Activated naive CD8-positive, alpha-beta T cell treated with anti-CD3 and anti-CD28 coated beads for 36 hours (primary cell): ENCODE results near the gene NTM. TPM values are rescaled to one million over a fixed set of nuclear protein-coding genes. Genes with fewer than 3 reads are reported as not detected.
"Not testable (repeated sequence)": the region's sequence is repeated elsewhere in the genome, so short reads cannot be mapped to it uniquely, and the experiment has no call there.

Experiments
- DNase-seq: peaks from one replicate; pipeline ENCODE4 v3.0.0; 2021
- H3K27ac Mint-ChIP-seq: one replicate; pipeline ENCODE4 v1.8.0; 2022; ENCODE audit warnings: mild to moderate bottlenecking, moderate library complexity, mixed read lengths
- H3K27me3 Mint-ChIP-seq: one replicate; pipeline ENCODE4 v1.8.0; 2022; ENCODE audit warnings: mild to moderate bottlenecking, mixed read lengths
- H3K36me3 Mint-ChIP-seq: one replicate; pipeline ENCODE4 v1.8.0; 2021; ENCODE audit warnings: mild to moderate bottlenecking, mixed read lengths
- H3K4me1 Mint-ChIP-seq: one replicate; pipeline ENCODE4 v1.8.0; 2021; ENCODE audit warnings: mixed read lengths
- H3K4me3 Mint-ChIP-seq: one replicate; pipeline ENCODE4 v1.8.0; 2022; ENCODE audit warnings: mild to moderate bottlenecking, moderate library complexity, mixed read lengths
- H3K9me3 Mint-ChIP-seq: one replicate; pipeline ENCODE4 v1.8.0; 2022; ENCODE audit warnings: mixed read lengths
- total RNA-seq, 2 experiments: library from RNA; stranded (reverse); gene quantifications; one replicate each; pipeline ENCODE4 v1.2.3, GENCODE V29; 2021

NTM gene
- total RNA-seq, 2 experiments from 2014 or later: not detected

- H3K4me3 Mint-ChIP-seq: no peak overlapping the region
- no peaks in the 10 kb centered on the region for H3K27me3 Mint-ChIP-seq
- H3K4me1 Mint-ChIP-seq: no peaks in the 10 kb centered on the region
- H3K9me3 Mint-ChIP-seq: peaks cover 4% of the 10 kb centered on the region
- DNase-seq: no peak
- H3K27ac Mint-ChIP-seq: no peak overlapping the region
- no peaks in the 10 kb centered on the region for H3K36me3 Mint-ChIP-seq
These were observed 692.1 kb downstream of the NTM start for GRCh38 chr11:132062541-132062940.

GRCh38 chr11:132064987-132065620 is 694.7 kb downstream of the NTM start:
- no peak for DNase-seq
- Mint-ChIP-seq H3K36me3 (no peaks in the 10 kb centered on the region), H3K4me1 (no peaks in the 10 kb centered on the region), H3K27ac (no peak overlapping the region), H3K27me3 (no peaks in the 10 kb centered on the region), H3K4me3 (no peak overlapping the region), H3K9me3 (peaks cover 9% of the 10 kb centered on the region)

- Mint-ChIP-seq H3K36me3 (no peaks in the 10 kb centered on the region), H3K27ac (no peak overlapping the region), H3K4me3 (no peak overlapping the region), H3K27me3 (no peaks in the 10 kb centered on the region), H3K9me3 (peaks cover 9% of the 10 kb centered on the region), H3K4me1 (no peaks in the 10 kb centered on the region)
- no peak for DNase-seq
These were observed 698.1 kb downstream of the NTM start for GRCh38 chr11:132068556-132068955.

GRCh38 chr11:132069593-132069992 is 699.2 kb downstream of the NTM start:
- not testable (repeated sequence) for H3K4me1 Mint-ChIP-seq, H3K27me3 Mint-ChIP-seq, H3K9me3 Mint-ChIP-seq, H3K36me3 Mint-ChIP-seq, DNase-seq, H3K27ac Mint-ChIP-seq, H3K4me3 Mint-ChIP-seq

GRCh38 chr11:132070907-132071306 is 700.5 kb downstream of the NTM start:
- H3K4me1 Mint-ChIP-seq: not testable (repeated sequence)

GRCh38 chr11:132072044-132072857 is 701.8 kb downstream of the NTM start:
- Mint-ChIP-seq H3K4me3 (no peak overlapping the region), H3K27ac (no peak overlapping the region), H3K9me3 (peaks cover 5% of the 10 kb centered on the region), H3K4me1 (no peaks in the 10 kb centered on the region), H3K27me3 (no peaks in the 10 kb centered on the region), H3K36me3 (no peaks in the 10 kb centered on the region)
- no peak for DNase-seq

More at GRCh38 chr11:132070907-132071306, 700.5 kb downstream of the NTM start:
- H3K27me3 Mint-ChIP-seq, H3K4me3 Mint-ChIP-seq, H3K9me3 Mint-ChIP-seq, H3K27ac Mint-ChIP-seq, DNase-seq, H3K36me3 Mint-ChIP-seq: not testable (repeated sequence)

- no peak overlapping the region for H3K4me3 Mint-ChIP-seq
- no peaks in the 10 kb centered on the region for H3K4me1 Mint-ChIP-seq
- H3K27ac Mint-ChIP-seq: no peak overlapping the region
- no peaks in the 10 kb centered on the region for H3K36me3 Mint-ChIP-seq
- peaks cover 5% of the 10 kb centered on the region for H3K9me3 Mint-ChIP-seq
- no peaks in the 10 kb centered on the region for H3K27me3 Mint-ChIP-seq
- DNase-seq: no peak
These were observed 702.4 kb downstream of the NTM start for GRCh38 chr11:132072858-132073211.

GRCh38 chr11:132073787-132074186 is 703.4 kb downstream of the NTM start:
- no peak overlapping the region for H3K4me3 Mint-ChIP-seq
- H3K36me3 Mint-ChIP-seq: no peaks in the 10 kb centered on the region
- no peaks in the 10 kb centered on the region for H3K4me1 Mint-ChIP-seq

GRCh38 chr11:132075447-132075846 is 705.0 kb downstream of the NTM start:
- Mint-ChIP-seq H3K27me3 (no peaks in the 10 kb centered on the region), H3K36me3 (no peaks in the 10 kb centered on the region), H3K27ac (no peak overlapping the region), H3K4me3 (no peak overlapping the region), H3K4me1 (no peaks in the 10 kb centered on the region), H3K9me3 (peaks cover 1% of the 10 kb centered on the region)
- no peak for DNase-seq

More at GRCh38 chr11:132073787-132074186, 703.4 kb downstream of the NTM start:
- no peak overlapping the region for H3K27ac Mint-ChIP-seq
- DNase-seq: no peak
- H3K27me3 Mint-ChIP-seq: no peaks in the 10 kb centered on the region
- peaks cover 3% of the 10 kb centered on the region for H3K9me3 Mint-ChIP-seq

GRCh38 chr11:132077416-132077815 is 707.0 kb downstream of the NTM start:
- H3K4me3 Mint-ChIP-seq: no peak overlapping the region
- H3K4me1 Mint-ChIP-seq: no peaks in the 10 kb centered on the region
- no peak overlapping the region for H3K27ac Mint-ChIP-seq
- peaks cover 2% of the 10 kb centered on the region for H3K9me3 Mint-ChIP-seq
- DNase-seq: no peak
- no peaks in the 10 kb centered on the region for H3K36me3 Mint-ChIP-seq
- H3K27me3 Mint-ChIP-seq: no peaks in the 10 kb centered on the region

GRCh38 chr11:132078264-132079076 is 708.1 kb downstream of the NTM start:
- no peaks in the 10 kb centered on the region for H3K36me3 Mint-ChIP-seq
- no peaks in the 10 kb centered on the region for H3K4me1 Mint-ChIP-seq
- no peaks in the 10 kb centered on the region for H3K27me3 Mint-ChIP-seq
- H3K9me3 Mint-ChIP-seq: peaks cover 6% of the 10 kb centered on the region
- H3K27ac Mint-ChIP-seq: no peak overlapping the region
- no peak for DNase-seq
- no peak overlapping the region for H3K4me3 Mint-ChIP-seq

GRCh38 chr11:132080127-132080526 is 709.7 kb downstream of the NTM start:
- Mint-ChIP-seq H3K9me3 (peaks cover 8% of the 10 kb centered on the region), H3K36me3 (no peaks in the 10 kb centered on the region), H3K4me3 (no peak overlapping the region), H3K27ac (no peak overlapping the region), H3K4me1 (no peaks in the 10 kb centered on the region), H3K27me3 (no peaks in the 10 kb centered on the region)
- DNase-seq: no peak

- no peak overlapping the region for H3K4me3 Mint-ChIP-seq
- H3K36me3 Mint-ChIP-seq: no peaks in the 10 kb centered on the region
- H3K9me3 Mint-ChIP-seq: peaks cover 17% of the 10 kb centered on the region
- no peaks in the 10 kb centered on the region for H3K27me3 Mint-ChIP-seq
- H3K27ac Mint-ChIP-seq: no peak overlapping the region
- no peaks in the 10 kb centered on the region for H3K4me1 Mint-ChIP-seq
- DNase-seq: no peak
These were observed 712.2 kb downstream of the NTM start for GRCh38 chr11:132082566-132082965.

GRCh38 chr11:132084433-132084832 is 714.0 kb downstream of the NTM start:
- Mint-ChIP-seq H3K4me3 (no peak overlapping the region), H3K27me3 (no peaks in the 10 kb centered on the region), H3K4me1 (no peaks in the 10 kb centered on the region), H3K9me3 (peaks cover 18% of the 10 kb centered on the region), H3K36me3 (no peaks in the 10 kb centered on the region), H3K27ac (no peak overlapping the region)
- DNase-seq: no peak

- H3K36me3 Mint-ChIP-seq: no peaks in the 10 kb centered on the region
- no peaks in the 10 kb centered on the region for H3K27me3 Mint-ChIP-seq
- H3K4me3 Mint-ChIP-seq: no peak overlapping the region
- H3K9me3 Mint-ChIP-seq: peaks cover 19% of the 10 kb centered on the region
- H3K27ac Mint-ChIP-seq: no peak overlapping the region
- DNase-seq: no peak
- H3K4me1 Mint-ChIP-seq: no peaks in the 10 kb centered on the region
These were observed 716.7 kb downstream of the NTM start for GRCh38 chr11:132087148-132087547.
